Dermis microvascular lymphatic vessel endothelial cell (primary cell): ENCODE results near the gene ADAMTSL1. TPM values are rescaled to one million over a fixed set of nuclear protein-coding genes. Genes with fewer than 3 reads are reported as not detected.

Experiments
- DNase-seq, 2 donors: peaks; one replicate each; pipeline versions ENCODE4 v3.0.0 to v3.0.0-alpha.2; 2010; ENCODE audit warnings: low read depth in 2 of 2
- total RNA-seq: library from RNA; depleted of rRNA; stranded (reverse); fragments of >200 nt; gene quantifications from 2 replicates; pipeline ENCODE4 v1.2.1, GENCODE V29; 2014

ADAMTSL1 gene, protein sequence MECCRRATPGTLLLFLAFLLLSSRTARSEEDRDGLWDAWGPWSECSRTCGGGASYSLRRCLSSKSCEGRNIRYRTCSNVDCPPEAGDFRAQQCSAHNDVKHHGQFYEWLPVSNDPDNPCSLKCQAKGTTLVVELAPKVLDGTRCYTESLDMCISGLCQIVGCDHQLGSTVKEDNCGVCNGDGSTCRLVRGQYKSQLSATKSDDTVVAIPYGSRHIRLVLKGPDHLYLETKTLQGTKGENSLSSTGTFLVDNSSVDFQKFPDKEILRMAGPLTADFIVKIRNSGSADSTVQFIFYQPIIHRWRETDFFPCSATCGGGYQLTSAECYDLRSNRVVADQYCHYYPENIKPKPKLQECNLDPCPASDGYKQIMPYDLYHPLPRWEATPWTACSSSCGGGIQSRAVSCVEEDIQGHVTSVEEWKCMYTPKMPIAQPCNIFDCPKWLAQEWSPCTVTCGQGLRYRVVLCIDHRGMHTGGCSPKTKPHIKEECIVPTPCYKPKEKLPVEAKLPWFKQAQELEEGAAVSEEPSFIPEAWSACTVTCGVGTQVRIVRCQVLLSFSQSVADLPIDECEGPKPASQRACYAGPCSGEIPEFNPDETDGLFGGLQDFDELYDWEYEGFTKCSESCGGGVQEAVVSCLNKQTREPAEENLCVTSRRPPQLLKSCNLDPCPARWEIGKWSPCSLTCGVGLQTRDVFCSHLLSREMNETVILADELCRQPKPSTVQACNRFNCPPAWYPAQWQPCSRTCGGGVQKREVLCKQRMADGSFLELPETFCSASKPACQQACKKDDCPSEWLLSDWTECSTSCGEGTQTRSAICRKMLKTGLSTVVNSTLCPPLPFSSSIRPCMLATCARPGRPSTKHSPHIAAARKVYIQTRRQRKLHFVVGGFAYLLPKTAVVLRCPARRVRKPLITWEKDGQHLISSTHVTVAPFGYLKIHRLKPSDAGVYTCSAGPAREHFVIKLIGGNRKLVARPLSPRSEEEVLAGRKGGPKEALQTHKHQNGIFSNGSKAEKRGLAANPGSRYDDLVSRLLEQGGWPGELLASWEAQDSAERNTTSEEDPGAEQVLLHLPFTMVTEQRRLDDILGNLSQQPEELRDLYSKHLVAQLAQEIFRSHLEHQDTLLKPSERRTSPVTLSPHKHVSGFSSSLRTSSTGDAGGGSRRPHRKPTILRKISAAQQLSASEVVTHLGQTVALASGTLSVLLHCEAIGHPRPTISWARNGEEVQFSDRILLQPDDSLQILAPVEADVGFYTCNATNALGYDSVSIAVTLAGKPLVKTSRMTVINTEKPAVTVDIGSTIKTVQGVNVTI (N-terminal part only)
- 4.7 and 9.1 TPM in 2 replicates for total RNA-seq

DNA sequence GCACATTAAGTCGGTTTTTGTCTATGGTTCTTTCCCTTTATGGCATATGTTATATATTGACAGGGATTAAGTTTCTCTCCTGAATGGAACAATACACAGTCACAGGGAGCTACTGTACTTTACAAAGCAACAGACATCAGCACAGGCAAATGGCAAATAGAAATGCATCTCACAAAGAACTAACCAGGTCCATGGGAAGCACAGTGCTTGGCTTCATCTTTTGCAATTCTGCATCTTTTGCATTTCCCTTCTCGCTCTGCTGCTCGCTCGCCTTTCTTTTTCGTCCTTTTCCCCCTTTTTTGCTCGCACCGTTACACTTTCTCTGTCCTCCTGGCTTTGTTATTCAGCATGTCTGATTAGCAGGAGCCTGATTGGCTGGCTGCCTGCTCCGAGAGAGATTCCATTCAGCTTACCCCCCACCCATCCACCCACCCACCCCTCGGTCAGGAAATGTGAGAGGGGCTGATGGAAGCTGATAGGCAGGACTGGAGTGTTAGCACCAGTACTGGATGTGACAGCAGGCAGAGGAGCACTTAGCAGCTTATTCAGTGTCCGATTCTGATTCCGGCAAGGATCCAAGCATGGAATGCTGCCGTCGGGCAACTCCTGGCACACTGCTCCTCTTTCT lies at the start of gene ADAMTSL1:
Gene ADAMTSL1 (plus strand): TSS at position 502 of the 628 bp plus-strand sequence. CDS start 80 bp downstream, at position 582.
- DNase-seq = peak; percentile 89 to 96

DNA sequence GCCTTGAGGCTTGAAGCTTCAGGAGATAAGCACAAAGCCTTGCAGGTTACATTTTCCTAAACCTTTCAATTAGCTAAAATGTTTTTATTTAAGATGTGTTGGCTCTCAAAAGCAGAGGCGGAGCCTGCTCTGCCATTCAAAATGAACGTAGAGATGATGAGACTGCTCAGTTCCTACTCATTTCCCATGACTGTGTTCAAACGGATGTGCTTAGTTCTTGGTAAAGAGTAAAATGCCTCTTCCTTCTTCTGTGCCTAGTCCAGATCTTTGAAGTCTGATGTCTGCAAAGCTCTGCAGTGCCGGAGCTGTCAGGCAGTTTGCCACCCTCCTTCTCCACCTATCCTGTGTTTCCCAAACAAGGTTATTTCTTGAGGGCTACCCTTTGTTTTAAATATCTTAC lies 46.3 kb upstream of the ADAMTSL1 start:
- DNase-seq = peak in 1 of 2 donors; percentile 52

DNA sequence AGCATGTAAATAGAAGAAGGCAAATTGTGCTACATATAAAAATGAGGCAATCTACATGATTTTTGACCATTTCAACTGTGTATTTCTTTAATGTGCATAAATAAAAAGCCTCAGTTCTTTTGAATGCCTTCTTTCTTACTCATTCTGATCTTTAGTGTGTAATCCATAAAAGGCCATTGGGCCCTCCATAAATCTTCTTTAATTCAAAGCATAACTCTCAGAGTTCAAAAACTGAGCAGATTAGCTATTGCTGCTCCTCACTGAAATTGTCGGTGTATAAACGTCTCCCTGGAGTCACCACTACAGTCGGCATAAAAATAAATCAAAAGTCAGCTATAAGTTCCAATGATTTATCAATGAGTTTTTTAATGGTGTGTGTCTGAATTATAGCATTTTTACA lies 45.3 kb upstream of the ADAMTSL1 start:
- no peak for DNase-seq

DNA sequence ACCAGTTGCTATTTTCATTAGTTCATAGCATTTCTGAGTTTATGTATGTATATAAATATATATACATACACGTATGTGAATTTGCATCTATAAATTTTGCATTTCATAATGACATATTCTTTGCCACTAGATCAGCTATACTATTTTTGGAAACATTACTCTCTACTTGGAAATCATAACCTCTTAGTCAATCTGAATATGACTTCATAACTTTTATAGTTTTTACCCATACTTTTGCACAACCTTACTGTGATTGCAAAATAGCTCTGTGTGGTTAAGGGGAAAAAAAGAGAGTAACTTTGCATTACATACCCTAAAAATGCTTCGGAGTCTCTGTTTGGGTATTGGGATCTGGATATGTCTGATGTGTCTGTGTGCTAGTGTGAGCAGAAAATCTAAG lies 44.9 kb upstream of the ADAMTSL1 start:
- no peak for DNase-seq

DNA sequence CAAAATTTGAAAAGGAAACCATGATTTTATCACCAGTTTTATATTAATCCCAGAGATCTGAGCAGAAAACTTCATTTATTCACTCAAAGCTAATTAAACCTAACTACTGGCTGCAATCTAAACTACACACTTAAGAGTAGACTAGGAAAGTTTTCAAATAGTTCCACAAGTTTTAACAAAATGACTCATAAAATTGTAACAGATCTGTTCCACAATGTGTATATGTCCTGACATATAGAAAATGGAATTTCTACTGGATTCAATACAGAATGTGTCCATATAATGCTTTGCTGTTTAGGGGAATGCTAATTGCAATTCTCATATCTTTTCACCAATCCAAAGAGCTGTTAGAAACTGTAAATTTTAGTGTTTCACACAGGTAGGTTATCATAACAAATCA lies 40.3 kb upstream of the ADAMTSL1 start:
- DNase-seq = no peak

DNA sequence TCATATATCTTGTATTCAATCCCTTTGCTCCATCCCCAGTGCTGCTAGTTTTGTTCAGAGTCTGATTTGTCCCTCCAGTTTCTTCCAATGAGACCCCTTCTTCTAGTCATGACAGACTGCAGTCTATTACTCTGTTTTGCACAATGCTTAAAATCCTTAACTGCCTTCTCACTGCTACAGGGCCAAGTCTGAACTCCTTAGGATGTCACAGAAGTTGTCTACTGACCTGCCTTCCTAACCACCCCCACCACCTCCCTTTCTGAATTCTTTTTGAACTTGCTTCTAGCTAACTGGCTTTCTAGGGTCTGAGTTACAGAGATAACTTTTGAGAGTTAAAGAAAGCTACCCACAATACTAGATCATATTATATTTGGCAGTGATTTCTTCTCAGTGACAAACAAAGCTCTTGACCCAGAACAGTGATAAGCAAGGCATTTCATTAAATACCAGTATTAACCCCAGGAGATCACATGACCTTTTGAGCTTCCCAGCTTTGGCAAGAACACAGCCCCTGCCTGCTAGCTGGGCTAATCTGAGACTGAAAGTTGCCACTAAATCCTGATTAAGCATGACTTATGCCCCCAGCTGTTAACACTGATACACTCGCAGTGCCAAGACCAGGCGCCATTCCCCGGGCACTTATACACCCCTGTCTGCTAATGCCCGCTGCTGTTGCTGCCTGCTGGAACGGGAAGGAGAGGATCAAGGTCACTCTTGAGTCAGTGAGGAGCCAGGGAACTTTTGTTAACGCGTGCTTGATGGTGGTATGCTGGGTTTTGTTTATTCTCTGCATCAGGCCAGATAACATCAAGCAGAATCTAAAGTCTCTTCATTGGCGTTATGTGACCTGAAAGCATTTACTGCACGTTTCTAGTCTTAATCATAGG lies 36.4 kb upstream of the ADAMTSL1 start:
- DNase-seq = peak in 1 of 2 donors; percentile 82

DNA sequence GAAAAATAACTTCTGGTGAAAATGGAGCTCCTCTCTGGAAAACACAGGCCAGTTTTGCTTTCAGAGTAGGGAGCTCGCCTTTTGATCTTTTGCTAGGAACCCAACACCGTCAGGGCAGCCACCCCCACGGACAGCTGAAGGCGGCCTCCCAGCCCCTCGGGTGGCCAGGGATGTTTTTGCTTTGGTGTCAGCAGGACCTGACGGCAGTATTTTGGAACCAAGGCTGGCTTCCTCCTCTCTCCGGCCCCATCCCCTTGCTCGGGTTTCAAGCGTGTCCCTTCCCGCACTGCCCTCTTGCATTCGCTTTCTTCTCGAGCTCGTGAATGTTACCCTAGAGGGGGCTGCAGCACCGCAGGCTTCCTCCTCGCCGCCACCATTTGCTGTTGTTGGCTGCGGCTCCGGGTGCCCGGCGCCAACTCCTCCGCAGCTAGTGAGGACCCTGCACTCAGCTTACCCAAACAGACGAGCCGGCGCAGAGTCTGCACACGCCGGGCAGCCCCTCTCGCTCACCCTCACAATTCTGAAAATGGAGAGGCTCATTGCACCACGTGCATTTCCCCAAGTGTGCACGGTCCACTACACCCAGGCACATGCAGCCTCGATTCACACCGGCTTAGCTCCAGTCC lies 35.5 kb upstream of the ADAMTSL1 start:
- DNase-seq = peak in 1 of 2 donors; percentile 77

DNA sequence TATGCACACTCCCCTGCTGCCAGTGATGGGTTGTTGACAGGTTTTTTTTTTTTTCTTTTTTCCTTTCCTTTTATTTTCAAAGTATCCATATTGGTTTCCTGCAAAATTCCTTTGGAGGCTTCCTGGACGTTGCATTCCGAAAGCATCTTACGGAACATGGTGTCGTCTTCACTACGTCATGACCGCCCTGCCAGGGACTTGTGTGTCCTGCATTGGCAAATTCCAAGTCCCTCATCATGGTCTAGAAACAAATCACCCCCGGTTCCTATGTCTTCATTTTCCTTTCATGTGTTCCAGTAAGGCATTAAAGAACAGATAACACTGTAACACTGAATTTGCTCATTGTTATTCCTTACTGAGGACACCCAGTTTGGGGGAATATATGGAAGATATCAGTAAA lies 35.0 kb upstream of the ADAMTSL1 start:
- peak in 1 of 2 donors; percentile 15 for DNase-seq

DNA sequence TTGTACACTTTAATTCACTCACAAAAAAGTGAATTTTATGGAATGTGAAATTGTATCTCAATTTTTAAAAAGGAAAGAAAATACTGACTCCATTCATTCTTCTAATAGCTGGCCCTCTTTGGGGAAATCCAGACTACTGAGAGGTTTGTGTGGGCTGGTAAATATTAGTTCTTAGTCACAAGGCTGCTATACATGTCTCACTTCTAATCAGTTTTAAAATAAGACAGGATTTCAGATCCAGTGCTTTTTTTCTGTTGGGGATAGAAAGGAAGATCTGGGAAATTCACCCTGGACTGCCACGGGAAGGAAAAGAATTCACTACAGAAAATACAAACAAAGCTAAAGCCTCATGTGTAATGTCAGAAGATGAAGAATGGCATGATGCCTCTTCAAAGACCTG lies 32.7 kb upstream of the ADAMTSL1 start:
- DNase-seq = peak in 1 of 2 donors; percentile 7

DNA sequence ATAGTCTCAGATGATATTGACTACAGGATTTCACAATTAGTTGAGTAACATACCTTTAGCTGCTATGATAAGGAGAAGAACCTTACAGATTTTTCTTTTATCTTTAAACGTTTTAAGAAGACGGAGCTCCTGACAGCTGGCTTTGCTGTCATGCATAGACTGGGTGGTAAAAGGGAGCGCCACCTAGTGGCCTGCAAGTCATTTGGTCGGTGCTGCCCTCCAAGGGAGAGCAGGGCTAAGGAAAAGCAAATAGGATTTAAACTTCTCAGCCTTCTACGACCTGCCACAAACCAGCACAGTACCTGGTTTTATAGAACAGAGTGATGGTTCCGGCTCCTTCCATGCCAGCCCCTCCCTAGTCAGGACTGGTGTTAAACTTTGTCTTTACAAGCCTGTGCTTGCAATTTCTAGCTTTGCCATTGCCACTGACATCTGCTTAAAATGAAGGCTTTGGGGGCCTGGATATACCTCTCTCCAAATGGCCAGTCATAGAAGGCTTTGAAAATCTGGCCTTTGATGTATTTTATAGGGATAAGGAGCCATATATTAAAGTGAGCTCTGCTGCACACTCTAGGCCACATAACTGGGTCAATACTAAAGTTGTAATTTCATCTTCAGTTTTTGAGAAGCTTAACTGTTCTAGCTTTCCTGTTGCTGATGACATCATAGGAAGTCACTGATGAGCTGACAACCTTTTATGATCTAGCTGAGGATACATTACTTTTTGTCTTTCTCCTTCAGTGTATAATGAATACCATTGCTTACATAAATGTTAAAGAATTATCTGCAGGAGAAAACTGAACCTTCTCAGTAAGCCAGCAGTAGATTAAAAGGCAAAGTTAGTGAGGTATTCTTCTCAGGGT lies 31.1 kb upstream of the ADAMTSL1 start:
- peak; percentile 70 to 88 for DNase-seq

DNA sequence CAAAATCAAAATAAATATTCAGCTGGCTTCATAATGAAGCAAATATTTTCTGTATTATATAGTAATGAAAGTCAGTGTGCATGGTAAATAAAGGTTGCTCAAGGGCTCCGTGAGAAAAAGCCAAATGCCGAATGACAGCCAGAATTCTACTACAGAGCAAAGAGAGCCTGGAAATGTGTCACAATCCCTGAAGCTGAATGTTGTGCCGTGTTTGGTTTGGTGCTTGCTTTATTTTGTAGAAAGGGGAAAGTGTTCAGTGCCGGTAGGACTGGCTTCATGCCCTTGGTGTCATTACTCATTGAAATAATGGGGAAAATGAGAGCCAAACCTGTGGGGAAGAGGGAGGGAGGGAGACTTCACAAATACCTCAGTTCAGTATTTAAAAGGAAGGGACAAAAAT lies 26.8 kb upstream of the ADAMTSL1 start:
- DNase-seq = no peak

DNA sequence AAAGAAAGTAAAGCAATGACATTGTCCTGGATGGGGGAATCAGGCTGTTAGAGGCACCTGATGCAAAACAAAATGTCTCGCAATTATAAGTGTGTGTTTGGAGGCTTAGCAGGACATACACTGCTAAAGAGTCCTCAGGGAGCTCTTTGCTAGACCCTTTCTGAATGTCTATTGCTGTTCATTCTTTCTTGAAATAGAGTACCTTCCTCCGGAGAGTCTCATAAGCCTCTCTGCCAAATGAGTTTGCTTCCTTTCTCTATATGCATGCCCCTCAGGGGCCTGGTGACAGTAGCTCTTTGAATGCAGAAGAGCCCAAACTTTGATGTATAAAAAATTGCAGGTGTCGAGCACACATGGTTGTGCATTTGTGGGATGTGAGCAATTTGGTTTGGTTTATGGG lies 26.4 kb upstream of the ADAMTSL1 start:
- DNase-seq = no peak

DNA sequence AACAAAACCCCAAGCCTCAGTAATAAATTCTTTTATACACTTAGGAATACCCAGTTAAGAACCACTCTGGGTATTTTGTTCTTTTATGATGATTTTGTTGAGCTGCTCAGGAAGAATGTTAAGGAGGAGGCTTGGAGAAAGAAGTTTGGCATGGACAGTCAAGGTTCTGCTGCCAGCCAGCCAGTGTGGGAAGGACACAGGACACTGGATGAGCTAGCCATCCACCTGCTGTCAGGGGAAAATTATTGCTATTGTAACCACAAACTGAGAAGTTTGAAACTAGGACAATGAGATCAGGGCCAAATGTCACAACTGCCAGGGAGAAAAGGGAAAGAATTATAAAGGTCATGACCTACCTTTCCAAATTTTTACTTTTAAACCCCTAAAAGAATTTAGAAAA lies 25.9 kb upstream of the ADAMTSL1 start:
- no peak for DNase-seq

DNA sequence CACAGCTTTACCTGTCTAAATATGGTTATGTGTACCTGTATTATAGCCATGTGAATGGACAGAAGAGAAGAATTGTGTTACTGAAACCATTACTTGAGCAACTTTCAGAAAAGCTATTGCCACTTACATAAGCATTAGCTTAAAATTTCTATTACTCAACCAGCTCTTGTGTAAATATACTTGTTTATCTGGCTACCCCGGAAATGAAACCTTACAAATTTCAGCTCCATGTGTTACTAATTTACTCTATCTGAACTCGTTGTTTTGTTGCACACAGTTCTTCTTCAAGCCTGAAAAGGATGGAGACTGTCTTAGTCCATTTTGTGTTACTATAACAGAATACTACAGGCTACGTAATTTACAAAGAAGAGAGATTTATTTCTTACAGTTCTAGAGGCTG lies 22.5 kb upstream of the ADAMTSL1 start:
- no peak for DNase-seq

DNA sequence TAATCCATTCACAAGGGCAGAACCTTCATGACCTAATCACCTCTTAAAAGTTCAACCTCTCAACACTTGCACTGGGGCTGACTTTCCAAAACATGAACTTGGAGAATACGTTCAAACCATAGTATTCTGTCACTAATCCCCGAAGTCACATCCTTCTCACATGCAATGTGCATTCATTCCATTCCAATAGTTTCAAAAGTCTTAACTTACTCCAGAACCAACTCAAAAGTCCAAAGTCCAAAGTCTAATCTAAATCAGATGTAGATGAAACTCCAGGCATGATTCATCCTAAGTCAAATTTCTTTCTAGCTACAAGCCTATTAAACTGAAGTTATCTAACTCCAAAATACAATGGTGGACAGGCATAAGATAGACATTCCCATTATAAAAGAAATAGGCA lies 21.7 kb upstream of the ADAMTSL1 start:
- DNase-seq = no peak

DNA sequence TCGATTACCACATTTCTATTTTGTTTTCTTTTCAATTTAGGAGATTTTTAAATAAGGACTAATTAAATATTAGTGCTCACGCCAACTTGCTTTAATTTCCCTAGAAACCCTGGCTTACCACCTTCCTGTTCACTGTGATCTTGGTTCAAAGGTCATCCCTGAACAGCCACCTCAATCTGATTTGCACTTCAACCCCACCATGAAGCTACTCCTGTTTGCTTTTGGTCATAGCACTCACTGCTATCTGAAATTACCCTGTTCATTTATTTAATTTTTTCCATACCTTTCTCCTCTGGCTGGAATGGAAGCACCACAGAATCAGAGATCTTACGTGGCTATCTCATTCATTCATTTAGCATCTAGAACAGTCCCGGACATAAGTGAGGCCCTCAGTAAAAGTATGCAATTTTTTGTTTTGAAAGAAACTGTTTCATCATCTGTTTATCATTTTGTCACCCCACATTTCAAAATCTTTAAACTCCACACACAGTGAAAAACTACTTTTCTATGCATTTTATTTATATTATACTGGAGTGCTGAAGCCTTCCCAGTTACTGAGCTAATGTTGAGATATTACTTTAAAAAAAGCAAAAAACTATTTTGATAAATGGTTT lies 17.2 kb upstream of the ADAMTSL1 start:
- DNase-seq = no peak

DNA sequence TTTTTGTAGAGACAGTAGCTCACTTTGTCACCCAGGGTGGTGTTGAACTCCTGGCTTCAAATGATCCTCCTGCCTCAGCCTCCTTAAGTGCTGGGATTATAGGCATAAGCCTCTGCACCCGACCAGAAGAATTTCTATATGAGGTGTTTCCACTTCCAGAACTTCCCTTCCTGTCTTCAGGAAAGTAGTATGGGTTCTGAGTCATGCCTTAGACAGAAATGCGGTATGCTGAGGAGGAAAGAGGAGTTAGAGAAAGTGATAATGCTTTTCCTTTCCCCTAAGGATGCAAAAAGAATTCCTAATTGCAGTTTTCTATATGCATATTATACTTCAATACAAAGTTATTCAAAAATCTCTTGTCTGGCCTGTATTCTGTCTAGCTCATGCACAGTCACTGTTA lies 16.4 kb upstream of the ADAMTSL1 start:
- DNase-seq = peak in 1 of 2 donors; percentile 15

DNA sequence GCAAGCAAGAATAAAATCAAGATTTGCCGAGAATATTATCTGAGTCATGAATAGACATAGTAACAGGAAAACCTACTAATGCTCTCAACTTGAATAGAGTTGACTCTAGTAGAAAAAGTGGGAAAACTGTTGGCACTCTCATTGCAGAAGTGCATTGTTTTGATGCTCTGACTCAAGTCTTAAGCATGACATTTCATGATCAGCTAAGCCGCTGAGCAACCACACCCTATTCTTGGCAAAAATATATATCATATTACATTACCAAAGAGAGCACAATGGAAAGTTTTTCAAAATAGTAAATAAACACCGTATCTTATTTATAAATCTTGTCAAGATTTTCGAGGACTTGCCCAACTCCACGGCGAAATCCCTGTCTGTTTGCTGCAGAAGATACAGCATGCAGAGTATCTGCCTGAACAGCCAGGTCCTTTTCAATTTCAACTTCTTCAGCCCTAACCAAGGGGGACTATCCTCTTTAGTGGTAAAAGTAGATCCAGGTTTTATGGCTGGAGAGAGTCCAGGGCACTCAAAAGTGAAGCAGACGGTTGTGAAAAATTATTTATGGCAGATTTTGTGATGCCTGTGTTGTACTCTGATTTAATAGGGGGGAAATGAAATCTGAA lies 13.9 kb upstream of the ADAMTSL1 start:
- peak in 1 of 2 donors; percentile 88 for DNase-seq
